HG03066 (cell line): ENCODE measurements around the gene GPR107.

Source experiments
- ATAC-seq: cut with Tn5 transposase; IDR thresholded peaks from one replicate; pipeline ENCODE4 v1.9.1; 2021; ENCODE audit warnings: low read depth; ENCODE audit not compliant: unreplicated experiment

GPR107 gene

DNA sequence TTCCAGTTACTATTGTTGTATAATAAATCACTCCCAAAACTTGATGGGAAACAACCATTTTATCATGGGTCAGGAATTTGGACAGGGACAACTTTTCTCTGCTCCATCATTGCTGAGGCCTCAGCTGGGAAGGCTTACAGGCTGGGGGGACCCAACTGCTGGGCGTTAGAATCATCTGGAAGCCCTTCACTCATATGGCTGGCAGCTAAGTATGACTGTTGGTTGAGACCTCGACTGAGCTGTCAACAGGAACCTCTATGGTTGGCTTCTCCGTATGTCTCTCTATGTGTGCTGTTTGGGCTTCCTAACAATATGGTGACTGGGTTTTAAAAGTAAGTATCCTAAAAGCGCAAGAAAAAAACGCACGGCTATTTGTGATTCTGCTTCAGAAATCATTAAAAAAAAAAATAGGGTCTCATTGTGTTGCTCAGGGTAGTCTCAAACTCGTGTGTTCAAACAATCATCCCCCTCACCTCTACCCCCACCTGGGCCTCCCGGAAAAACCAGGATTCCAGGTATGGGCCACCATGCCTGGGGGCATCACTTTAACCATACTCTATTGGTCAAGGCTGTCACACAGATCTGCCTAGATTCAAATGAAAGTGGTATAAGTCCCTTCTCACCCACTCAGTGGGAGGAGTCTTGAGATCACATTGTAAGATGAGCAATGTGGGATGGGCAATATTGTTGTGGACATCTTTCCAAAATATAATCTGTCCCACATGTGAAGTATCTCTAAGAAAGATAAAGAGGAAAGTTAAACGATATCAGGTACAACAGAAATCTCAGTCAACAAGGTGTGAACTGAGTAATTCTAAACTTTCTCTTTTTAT is 26.0 kb upstream of the GPR107 start:
- no peak for ATAC-seq

DNA sequence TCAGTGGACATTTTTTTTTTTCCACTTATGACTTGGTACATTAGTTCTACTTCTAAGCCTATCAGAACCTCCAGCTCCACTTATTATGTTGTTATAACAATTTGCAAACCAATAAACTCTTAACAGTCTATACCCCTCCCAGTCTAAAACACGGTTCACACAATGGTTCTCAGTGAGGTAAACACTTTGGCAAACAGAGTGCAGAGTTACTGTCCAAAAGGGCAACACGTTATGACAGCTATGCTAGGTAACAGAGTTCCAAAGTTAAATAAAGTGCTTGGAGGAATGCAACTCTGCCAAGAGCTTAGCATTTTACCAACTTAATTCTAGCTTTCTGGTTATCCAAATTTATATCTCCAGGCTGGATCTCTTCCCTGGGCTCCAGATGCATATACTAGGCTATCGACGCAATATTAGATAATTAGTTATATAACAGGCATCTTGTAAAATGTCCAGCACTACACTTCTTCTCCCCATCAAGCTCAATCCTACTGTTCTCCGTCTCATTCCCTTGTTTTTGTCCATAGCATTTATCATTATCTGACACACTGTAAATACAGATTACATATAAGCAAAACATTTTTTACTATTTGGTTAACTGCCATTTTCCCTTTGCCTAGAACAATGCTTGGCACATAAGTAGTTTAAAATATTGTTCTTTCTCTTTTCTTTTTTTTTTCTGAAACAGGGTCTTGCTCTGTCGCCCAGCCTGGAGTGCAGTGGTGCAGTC is 25.0 kb upstream of the GPR107 start:
- ATAC-seq = no peak

DNA sequence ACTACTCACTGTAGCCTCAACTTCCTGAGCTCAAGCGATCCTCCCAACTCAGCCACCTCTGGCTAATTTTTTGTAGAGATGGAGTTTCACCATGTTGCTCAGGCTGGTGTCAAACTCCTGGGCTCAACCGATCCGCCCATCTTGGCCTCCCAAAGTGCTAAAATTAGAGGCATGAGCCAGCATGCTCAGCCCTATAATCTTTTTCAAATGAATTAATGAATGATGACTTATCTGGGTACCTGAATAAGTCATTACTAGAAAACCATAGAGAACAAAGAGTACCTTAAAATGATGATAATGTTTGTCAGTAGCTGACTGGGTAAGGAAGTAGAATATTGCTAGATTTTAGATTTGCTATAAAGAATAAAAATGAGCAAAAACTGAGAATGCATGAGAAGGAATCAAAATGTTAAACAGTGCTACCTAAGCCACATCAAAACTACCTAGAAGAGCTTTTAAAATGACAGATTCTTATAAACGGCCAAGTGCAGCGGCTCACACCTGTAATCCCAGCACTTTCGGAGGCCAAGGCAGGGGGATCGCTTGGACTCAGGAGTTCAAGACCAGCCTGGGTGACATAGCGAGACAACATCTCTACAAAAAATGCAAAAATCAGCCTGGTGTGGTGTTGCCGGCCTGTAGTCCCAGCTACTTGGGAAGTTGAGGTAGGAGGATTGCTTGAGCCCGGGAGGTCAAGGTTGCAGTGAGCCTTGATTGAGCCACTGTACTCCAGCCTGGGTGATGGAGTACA is 24.3 kb upstream of the GPR107 start:
- ATAC-seq = no peak

DNA sequence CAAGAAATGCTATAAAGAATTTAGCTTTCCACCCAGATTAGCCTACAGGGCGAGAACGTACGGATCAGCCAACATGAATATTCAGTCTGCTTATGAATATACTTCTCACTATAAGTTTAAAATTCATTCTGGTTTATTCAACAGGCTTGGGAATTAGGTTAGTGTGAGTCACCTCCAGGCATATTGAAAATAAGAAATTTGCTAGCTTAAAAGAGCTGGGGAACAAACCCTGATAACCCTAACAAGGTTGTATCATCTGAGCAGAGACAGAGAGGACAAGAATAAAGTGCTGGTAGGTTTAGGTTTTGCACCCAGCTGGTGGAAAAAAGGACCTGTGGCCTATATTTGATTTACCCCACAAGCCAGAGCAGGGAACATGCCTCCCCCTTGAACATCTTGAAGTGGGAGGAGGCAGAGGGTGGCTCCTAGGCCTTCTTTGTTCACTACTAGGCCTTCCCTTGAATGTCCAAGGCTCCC is 23.0 kb upstream of the GPR107 start:
- no peak for ATAC-seq

DNA sequence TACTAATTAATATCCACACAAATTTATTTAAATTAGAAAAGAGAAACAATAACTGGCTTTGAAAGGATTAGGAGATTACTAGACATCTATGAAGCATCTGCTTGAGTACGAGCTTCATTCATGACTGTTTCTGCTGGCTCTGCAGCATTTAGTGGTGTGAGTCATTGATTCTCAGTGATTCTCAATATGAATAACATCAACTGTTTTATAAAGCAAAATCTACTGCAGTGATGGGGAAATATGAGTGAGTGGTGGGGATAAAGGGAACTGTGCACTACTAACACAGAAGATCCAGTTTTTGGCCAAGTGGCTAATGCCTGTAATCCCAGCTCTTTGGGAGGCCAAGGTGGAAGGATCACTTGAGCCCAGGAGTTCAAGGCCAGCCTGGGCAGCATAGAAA is 19.1 kb upstream of the GPR107 start:
- no peak for ATAC-seq

DNA sequence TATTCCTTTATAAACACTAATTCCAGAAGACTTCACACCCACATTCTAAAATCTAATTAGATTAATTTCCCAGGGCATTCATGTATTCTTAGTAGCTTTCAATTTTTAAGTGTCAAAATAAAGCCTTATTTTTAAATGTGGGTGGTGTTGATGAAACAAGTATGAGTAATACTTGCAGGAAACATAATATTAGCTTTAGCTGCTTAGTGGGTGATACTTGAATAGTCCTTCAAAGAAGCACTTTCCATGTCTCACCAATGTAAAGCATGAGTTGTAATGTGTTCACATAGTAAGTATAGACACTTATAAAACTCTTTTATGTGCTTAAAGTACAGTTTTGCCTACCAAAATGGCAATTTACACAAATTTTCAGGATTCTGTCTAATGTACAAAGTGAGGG is 17.6 kb upstream of the GPR107 start:
- no peak for ATAC-seq

DNA sequence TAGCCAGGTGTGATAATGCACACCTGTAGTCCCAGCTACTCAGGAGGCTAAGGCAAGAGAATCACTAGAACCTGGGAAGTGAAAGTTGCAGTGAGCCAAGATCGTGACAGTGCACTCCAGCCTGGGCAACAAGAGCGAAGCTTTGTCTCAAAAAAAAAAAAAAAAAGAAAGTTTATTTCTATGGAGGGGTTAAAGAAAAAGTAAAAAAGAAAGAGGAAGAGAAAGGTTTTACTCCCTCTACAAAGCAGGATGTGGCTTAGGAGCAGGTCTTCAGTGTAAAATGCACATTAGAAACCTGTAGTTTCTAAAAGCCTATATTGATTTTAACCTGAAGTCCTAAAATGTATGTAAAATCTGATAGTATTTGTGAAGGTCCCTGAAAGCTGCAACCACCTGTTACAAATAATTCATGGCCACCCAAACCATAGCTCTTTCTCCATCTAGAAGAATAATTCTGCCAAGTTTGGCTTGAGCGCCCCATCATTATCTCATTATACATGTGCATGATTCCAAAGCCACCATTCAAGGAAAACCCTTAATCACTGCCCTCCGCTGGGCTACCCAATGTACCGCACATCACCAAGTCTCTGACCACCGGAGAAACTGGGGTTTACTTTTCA is 14.1 kb upstream of the GPR107 start:
- no peak for ATAC-seq

DNA sequence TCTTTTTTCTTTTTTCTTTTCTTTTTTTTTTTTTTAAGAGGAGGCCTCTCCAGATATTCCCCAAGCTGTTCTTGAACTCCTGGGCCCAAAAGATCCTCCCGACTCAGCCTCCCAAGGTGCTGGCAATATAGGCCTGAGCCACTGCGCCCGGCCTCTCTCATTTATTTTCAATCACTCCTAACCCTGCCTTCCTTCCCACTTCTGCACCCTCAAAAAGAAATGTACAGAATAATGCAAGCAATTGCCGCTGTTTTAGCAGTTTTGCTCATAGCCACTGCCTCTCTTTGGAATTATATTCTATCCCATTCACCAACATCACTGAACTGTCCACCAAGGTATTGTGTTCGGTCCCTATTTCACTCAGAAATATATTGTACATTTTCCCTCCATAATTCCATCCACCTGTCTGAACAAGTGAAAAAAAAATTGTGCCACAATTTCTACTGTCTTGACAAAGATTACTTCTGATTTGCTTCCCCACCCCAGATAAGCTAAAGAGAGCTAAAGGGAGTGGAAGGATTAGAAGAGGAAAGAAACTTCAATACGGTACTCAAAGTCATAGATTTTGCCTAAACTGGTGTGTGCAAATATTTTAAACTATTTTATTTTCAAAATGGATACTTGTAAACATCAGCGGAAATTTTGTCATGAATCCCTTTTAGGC is 12.6 kb upstream of the GPR107 start:
- ATAC-seq = no peak

DNA sequence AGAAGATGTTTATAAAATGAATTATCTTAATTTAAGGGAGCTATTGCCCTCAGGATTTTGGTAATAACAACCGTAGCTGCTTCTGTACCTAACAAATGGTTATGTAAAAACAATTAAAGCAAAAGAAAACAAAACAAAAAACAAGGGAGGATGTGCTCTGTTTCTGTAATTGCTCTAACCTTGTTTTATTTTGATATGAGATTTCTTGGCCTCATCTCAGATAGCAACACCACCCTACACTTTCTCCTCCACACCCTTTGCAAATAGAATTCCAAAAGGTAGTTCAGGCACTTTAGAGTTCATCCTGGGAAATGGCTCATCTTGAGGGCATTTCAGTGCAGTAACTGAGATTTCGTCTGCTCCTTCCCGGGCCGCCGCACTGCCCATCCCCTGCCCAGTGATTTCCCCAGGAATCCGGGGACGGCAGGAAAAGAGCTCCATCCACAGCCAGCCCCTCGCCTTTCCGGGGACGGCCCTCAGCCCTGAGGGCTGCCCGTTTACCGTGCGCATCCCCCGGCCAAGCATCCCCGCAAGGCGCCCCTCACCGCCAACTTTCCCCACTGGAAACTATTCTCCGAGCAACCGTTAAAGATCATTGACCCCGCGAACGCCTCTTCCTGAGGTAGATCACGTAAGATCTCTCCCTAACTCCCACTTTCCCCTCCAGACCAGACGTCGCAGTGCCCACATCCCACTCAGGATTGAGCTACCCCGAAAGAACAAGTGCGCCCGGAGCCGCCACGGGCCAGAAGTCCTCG is 11.9 kb upstream of the GPR107 start:
- no peak for ATAC-seq

DNA sequence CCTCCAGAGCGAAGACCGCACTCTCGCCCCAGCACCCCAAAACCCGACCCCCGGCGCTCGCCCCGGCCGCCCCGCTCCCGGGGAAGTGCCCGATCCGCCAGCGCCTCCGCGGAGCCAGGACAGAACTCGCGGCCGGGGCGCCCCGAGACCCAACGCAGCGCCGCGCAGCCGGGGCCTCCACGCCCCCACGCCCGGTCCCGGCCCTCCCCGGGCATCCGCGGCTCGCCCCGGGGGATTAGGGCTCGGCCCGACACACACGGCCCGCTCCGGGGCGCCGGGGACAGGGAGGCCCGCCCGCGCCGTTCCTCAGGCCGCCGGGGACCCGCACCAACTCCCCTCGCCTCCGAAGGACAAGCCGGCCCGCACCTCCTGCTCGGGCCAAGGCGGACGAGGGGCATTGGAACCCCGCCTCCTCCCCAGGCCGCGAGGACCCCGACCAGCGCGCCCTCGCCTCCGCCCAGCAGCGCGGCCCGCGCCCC is 11.3 kb upstream of the GPR107 start:
- no peak for ATAC-seq

DNA sequence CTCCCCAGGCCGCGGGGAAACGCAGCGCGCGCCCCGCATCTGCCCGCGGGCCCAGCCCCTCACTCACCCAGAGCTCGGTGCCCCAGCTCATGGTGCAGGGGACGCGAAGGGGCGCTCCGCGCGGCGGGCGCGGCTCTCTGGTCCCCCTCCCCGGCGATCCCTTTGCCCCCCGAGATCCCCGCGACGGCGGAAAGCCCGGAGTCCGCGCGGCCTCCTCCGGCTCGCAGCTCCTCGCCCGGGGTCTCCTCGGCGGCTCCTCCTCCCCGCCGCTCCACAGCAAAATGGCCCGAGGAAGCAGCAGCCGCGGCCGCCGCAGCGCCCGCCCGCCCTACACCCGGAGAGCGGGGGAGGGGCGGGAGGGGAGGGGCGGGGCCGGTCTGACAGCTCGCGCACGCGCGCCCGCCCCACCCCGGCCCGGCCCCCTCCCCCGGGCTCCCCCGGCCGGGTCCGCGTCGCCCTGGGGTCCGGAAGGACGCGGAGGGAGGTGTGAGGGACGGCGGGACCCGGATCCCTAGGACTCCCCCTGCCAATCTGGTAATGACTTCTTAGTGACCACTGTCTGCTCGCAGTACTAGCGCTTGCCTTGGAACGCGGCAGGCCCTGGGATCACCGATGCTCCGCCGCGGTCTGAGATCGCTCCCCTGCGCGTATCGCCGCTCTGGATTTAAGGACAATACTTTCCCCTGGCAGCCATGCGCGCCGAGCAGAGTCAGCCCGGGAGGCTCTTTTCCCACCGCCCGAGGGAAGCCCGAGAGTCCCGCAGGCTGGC is 10.6 kb upstream of the GPR107 start, which contains the start of gene FNBP1:
TSS of gene FNBP1 (minus strand) at position 305 of the 769 bp plus-strand sequence. CDS start at position 91, 214 bp downstream.
- ATAC-seq = no peak

DNA sequence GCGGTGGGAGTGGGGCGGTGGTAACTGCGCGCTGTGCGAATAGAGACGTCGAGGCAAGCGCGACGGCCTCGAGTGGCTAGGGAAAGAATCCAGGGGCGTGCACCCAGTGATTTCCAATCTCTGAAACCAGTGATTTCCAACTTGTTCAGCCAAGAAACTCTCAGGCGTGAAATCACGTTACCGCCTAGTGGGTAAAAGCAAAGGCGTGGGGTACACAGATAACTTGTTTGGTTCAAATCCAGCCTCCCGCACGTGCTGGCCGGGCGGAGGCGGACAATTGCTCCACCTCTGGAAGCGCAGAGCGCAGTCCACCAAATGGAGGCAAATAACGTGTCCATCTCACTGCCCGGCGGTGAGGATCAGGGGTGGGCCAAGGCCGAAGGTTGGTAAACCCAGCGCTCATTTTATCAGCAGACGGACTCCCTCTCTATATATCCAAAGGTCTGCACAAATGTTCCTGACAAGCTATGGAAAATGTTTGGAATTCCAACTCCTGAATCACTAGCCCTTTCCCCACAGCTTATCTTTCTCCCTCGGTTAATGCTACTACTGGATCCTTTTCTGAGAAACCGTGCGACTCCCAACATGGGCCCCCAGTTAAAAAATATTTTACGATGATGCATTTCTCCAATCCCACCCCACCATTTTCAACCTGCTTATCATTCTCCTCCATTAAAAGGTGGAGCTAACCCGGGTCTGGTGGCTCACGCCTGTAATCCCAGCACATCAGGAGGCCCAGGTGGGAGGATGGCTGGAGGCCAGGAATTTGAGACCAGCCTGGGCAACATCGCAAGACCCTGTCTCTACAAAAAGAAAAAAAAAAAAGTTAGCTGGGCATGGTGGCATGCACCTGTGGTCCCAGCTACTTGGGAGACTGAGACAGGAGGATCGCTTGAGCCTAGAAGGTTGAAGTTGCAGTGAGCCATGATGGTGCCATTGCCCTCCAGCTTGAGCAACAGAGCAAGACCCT is 9.8 kb upstream of the GPR107 start:
- no peak for ATAC-seq

DNA sequence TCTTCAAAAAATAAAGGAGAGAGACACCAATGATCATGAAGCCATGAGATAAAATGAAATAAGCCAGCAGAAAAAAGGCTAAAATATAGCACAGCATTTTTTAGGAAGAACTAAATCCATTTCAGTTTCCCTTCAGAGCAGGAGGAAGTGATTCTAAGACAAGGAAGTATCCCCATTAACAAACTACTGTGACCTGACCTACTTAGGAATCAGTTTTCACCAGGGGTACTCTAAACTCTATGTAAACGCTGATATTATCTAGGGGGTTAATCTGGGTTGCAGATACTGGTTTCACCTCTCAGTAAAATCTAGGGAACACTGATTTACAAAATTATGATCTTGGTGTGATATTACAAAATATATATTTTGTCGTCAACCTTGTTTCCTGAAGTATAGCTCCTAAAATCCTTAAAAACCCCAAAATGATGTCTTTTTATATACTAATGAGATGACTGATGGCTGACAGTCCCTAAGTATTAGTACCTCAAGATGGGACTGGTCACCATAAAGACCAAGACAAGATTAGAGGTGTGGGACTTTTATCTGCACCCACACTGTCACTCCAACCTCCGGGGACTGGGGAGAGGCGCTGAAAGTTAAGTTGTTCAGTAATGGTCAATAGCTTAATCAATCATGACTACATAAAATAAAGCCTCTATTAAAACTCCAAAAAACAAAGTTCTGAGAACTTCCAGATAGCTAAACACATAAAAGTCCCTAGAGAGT is 7.8 kb upstream of the GPR107 start:
- ATAC-seq = no peak

DNA sequence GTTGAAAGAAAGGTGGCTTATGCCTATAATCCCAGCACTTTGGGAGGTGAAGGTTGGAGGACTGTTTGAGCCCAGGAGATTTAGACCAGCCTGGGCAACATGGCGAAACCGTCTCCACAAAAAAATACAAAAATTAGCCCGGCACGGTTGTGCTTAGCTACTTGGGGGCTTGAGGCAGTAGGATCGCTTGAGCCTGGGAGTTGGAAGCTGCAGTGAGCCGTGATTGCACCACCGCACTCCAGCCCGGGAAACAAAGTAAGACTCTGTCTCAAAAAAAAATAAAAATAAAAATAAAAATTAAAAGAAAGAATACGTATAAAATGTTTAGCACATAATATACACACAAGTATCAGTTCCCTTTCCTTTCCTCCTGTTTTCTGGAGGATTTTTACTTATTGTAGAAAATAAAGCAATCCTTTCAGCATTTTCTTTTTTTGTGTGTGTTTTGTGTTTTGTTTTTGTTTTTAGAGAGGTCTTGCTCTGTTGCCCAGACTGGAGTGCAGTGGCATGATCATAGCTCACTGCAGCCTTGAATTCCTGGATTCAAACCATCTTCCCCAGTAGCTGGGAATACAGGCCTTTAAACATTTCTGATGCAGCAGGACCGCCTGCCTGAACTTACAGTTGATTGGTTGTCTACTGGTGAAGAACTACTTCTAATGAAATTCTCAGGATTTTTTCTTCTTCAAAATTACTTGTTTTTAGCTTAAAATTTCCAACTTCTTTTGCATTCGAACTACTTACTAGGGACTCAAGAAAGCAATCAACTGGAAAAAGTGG is 4.1 kb upstream of the GPR107 start:
- no peak for ATAC-seq

DNA sequence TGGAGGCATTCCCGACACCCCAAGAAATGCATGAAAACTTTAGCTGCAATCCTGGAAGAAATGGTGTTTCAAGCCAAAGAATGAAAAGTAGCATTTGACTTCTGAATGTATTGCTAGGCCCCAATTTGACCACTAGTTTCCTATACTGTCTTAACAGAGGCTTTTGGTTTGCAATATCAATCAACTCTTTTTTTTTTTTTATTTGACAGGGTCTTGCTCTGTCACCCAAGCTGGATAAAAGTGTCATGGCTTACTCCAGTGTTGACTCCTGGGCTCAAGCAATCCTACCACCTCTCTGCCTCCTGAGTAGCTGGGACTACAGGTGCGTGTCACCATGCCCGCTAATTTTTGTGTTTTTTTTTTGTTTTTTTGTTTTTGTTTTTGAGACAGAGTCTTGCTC is 3.2 kb upstream of the GPR107 start:
- no peak for ATAC-seq

DNA sequence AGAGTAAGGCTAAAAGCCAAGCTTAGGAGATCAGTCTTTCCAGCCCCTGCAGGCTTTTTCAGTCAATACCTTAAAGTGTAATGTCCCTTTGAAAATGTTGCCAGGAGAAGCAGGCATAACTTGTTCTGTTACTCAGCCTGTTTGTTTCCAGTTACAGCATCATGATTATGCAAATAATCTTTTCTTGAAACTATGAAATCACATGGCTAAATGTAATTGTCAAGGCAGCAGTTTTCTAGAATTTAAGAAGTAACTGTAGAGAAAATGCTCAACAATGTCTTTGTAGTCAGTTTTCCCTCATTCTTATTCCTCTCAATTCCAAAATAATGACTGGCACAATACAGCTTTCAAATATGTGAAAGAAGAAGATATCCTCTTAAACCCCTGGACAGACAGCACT is 1.9 kb upstream of the GPR107 start:
- ATAC-seq = no peak
